ENCODE data around the gene TSPAN9.

Gene TSPAN9

DNA sequence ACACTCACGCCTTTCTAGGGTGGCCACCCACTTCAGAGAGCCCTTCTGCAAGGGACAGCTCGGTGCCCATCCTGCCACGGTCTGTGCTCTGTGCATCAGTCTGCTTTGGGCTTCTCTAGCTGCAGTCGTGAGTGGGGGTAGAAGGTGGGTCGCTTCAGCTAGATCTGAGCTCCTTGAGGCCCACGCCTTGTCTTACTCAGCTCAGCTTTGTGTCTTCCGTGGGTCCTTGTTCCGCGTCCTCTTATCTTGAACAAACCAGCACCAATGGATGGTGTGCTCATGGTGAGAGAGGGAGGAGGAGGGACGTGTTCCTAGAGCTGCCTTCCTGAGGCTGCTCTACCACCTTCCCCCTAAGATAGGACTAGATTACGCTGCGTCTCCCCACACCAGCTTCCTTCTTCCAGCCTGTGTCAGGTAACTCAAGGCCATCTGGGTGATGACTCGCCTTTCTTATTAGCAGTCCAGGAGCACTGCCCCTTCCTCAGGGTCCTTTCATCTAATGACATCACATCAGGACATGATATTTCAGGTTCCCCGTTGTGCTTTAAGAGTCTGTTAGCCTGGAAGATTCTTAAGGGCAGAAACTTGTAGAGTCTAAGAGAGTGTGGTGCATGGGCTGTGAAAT is 118.8 kb downstream of the TSPAN9 start:
- no peak for DNase-seq

- DNase-seq = no peak
Measured at GRCh38 chr12:3196488-3196887, 119.3 kb downstream of the TSPAN9 start.

GRCh38 chr12:3197131-3197818 is 120.1 kb downstream of the TSPAN9 start:
- DNase-seq = no peak

GRCh38 chr12:3199551-3200031 is 122.4 kb downstream of the TSPAN9 start:
- DNase-seq = no peak

DNA sequence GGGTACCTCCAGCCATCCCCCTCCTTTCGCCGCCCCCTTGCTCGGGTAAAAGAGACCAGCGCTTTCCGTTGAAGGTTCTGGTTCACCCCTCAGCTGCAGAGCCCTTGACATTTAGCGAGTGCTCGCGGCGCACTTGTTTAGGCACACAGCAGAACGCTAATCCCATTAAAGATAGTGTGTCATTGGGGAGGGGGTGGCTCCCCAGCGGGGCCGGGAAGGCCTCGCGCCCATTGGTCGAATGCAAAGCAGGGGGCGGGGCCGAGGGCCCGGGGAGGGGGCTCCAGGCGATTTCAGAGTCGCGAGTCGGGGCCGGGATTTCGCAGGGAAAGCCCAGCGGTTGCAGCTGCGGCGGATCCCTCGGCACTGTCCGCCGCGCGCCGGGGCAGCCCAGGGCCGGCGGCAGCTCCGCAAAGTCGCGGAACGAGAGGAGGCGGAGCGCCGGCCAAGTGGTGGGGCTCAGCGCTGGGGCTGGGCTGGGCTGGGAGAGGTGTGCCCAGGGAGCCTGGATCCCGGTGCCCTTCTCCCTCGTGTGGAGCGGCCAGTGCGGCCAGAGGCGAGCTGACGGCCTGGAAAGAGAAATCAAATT is 122.9 kb downstream of the TSPAN9 start:
- no peak for DNase-seq

DNA sequence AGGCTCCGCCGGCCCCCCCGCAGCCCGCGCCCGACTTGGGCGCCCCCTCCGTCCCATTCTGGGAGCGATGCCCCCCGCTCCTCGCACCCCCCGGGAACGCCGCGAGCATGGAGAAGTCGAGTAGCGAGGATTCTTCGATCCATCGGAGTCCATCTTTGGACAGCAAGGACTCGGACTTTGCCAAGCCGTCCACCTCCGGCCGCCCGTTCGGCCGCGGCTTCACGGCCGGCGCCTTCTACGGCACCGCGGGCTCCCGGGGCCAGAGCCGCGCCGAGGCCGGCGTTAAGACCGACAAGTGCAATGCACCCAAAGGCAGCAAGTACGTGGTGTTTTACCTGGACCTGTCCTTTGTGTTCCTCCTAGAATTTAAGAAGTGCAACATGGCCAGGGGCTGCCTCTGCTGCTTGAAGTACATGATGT is 123.6 kb downstream of the TSPAN9 start:
- no peak for DNase-seq

DNA sequence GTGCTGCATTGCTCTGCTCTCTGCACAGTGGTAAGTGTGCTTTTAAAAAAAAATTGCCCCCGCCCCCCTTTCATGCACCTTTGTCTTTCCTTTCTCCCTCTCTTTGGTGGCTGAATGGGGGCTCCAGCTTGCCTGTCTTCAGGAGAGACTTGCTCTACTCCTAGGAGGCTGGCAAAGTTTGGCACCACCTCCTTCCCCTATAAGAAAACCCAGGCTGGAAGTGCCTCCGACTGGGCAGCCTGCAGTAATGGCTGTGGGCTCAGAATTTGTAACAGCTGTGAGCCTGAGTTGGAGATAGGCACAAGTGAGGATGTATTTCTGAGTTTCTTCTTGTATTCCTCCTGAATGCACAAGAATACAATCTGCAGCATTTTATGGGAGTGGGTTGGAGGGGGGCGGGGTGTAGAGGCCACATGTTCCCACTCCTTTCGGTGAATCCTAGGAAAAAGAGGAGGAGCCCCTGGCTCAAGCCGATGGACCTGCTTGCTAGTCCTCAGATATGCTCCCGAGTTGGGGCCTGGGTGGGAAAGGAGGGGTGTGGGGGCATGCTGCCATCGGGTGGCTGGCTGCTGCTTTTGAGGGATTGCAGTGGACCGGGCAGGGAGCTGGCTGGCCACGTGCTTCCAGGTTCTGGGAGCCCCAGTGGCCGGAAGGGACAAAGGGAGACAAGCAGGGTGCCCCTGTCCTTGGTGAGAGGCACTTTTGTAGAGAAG is 124.3 kb downstream of the TSPAN9 start:
- no peak for DNase-seq

- no peak for DNase-seq
Measured at GRCh38 chr12:3202096-3202495, 124.9 kb downstream of the TSPAN9 start.

- DNase-seq = peak; percentile 31
Measured at GRCh38 chr12:3202734-3203446, 125.7 kb downstream of the TSPAN9 start.

DNA sequence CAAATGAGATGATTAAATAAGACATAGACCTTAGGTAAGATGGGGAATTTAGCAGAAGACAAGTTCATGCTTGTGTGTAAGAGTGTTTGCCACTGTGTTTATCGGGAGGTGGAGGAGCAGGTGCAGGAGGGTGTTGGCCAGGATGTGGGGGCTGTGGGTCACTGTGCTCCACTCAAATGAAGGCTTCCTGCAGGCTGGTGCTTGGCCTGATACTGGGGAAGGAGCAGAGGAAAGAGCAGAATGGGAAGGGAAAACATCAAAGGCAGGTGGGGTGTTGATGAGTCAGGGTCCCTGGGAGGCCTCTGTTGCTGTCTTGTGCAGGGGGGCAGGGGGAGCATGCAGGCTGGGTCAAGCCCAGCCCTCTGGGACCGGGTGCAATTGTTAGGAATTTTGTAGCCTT is 126.5 kb downstream of the TSPAN9 start:
- no peak for DNase-seq

DNA sequence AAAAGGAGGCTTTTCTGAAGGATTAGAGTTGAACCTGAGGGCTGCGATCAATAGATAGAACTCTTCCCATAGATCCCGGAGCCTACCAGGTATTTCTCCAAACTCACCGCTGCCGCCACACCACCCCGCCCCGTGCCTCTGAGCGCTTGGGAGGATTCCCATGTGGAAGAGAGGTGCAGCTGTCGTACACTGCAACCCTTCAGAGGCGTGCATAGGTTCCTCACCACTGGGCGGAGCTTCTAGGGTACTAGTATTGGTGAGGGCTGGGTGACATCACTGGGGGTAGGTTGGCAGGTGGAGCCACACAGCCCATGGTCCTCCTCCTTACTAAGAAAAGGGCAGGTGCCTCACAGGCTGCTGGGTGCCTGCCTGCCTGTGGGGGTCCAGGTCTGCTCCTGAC is 127.0 kb downstream of the TSPAN9 start:
- DNase-seq = no peak

DNA sequence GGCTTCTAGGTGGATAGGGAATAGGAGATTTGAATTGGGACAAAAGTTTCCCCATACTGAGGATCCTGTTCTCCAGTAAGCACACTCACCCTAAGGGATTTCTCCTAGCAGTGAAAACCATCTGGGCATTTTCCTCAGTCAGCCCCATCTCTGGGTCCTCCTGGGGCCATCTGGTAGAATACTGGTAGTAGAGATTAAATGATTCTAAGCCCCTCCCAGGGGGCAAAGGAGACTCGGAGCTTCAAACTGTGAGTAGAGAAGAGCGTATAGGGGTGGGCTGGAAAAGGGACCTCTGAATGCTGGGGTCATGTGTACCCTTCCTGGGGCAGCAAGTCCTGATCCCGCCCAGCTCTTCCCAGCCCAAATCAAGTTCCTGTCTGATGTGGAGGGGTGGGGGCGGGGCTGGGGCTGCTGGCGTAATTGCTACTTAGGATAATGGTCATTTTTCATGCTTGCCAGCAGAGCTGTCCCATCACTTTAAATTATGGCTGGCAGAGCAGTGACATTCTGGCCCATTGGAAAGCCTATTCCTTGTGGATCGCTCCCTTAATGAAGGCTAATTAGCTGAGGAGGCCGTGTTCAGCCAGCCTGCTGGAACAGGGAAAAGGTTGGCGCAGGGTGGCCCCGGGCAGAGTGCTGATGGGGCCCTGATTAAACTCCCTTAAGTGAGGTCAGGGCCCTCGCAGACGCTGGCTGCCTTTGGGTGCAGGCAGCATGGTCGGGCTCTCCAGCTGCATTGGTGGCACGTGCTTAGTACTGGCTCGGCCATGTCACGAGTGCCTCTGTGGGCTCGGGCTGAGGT is 127.8 kb downstream of the TSPAN9 start:
- no peak for DNase-seq

- DNase-seq = no peak
Measured at GRCh38 chr12:3205742-3206519, 128.8 kb downstream of the TSPAN9 start.

DNA sequence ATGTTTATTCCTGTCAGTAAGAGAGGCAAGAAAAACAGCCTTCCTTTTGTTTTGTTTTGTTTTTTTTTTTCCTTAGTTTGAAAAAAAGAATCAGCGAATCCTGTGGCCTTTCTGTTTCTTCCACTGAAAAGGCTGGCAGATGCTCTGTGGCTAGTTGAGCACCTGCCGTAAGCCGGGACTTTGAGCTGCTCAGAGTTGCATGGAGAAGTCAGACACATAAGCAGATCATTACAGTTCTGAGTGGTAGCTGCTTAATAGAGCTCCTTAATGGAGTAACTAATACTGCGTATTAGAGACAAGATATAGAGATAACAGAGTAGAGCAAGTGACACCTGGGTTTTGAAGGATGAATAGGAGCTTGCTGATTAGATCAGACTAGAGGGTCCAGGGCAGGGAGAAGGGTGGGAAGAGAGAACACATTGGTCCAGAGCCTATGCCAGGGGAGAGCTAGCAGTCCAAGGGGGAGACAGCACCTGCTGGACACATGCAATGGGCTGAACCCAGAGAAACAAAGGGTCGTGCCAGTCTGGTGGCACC is 129.4 kb downstream of the TSPAN9 start:
- DNase-seq = no peak

- no peak for DNase-seq
Measured at GRCh38 chr12:3207175-3207574, 130.0 kb downstream of the TSPAN9 start.

GRCh38 chr12:3207858-3208257 is 130.7 kb downstream of the TSPAN9 start:
- no peak for DNase-seq

DNA sequence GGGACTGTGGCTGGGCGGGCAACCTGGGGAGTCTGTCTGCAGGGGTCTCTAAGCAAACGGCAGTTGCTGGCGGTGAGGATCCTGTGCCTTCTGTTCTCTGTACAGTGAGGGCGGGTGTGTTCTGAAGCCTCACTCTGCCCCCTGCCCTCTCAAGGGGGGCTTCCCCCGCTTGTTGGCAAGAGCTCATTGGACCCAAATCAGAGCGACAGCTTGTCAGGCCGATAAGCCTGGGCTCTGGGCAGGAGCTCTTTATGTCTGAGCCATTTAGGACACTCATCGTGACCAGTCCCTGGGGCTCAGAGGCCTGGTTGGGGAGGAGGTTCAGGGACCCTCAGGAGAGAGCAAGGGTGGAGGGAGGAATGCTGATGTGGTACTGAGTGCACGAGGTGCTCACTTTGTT is 136.0 kb downstream of the TSPAN9 start:
- DNase-seq = no peak

GRCh38 chr12:3213768-3214167 is 136.6 kb downstream of the TSPAN9 start:
- no peak for DNase-seq

DNA sequence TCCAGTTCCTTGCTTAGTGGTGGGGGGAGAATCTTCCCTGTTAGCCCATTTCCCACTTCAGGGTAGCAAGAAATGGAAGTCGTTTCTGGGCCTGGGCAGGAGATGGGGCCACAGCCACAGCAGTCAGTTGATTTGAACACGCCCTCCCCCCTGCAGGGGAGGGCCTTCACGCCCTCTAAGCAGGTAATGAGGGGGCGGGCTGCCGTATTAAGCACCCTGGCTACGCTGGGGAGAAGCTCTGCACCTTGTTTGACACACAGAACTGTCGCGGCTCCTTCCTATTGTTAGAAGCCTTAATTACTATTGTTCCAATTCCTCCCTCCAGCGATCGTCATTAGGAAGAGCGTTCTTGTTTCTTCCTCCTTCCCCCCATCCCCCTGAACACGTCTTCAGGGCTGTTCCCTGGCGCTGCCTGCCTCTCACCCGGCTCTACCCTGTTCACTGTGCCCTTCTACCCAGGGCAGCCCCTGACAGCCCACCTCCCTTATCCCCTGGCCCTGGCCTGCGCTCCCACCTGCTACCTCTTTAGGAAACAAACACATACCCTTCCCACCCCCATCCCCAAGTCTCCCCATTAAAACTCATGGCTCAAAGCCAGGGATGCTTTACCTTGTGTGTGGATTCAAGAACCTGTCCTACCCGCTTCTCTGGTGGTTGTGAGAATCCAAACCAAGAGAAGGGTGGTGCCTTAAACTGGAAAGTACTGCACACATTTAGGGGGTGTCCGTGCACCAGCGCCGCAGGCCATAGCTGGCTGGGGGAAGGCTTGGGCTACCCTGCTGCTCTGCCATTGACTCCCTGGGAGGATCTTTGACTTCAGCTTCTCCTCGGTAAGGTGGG is 137.6 kb downstream of the TSPAN9 start:
- DNase-seq = no peak

- DNase-seq = no peak
Measured at GRCh38 chr12:3215410-3215975, 138.3 kb downstream of the TSPAN9 start.
